HUES48 (cell line): Measurements from ENCODE around the gene SMAD6.
"Not testable (repeated sequence)": the region's sequence is repeated elsewhere in the genome, so short reads cannot be mapped to it uniquely, and the experiment has no call there.

Experiments used
- H3K27ac ChIP-seq: one replicate; pipeline ENCODE4 v1.7.0; 2013; ENCODE audit warnings: low read depth, low read length, inconsistent platforms
- H3K27me3 ChIP-seq: 2 replicates; pipeline ENCODE4 v1.6.1; 2013; ENCODE audit warnings: mild to moderate bottlenecking, low read length; ENCODE audit not compliant: control insufficient read depth, insufficient read depth
- H3K36me3 ChIP-seq: 2 replicates; pipeline ENCODE4 v1.6.1; 2013; ENCODE audit warnings: low read length; ENCODE audit not compliant: control insufficient read depth, insufficient read depth
- H3K4me1 ChIP-seq: 2 replicates; pipeline ENCODE4 v1.6.1; 2013; ENCODE audit warnings: mild to moderate bottlenecking, low read length; ENCODE audit not compliant: control insufficient read depth, insufficient read depth
- H3K4me3 ChIP-seq: 2 replicates; pipeline ENCODE4 v1.5.1; 2013; ENCODE audit warnings: mild to moderate bottlenecking, low read depth, low read length
- H3K9ac ChIP-seq: 2 replicates; pipeline ENCODE4 v1.6.1; 2013; ENCODE audit warnings: mild to moderate bottlenecking, low read depth, low read length, moderate library complexity
- H3K9me3 ChIP-seq: 2 replicates; pipeline ENCODE4 v1.6.1; 2013; ENCODE audit warnings: low read length; ENCODE audit not compliant: control insufficient read depth, insufficient read depth

SMAD6 gene

GRCh38 chr15:66677336-66677735 is 24.7 kb upstream of the SMAD6 start:
- Histone ChIP-seq H3K27me3 (no peaks in the 10 kb centered on the region), H3K9me3 (no peaks in the 10 kb centered on the region), H3K4me3 (no peak overlapping the region), H3K36me3 (no peaks in the 10 kb centered on the region), H3K9ac (no peak overlapping the region), H3K4me1 (peaks cover 14% of the 10 kb centered on the region), H3K27ac (no peak overlapping the region)

GRCh38 chr15:66679061-66679656 is 22.9 kb upstream of the SMAD6 start:
- Histone ChIP-seq H3K9me3 (no peaks in the 10 kb centered on the region), H3K27ac (peak overlapping the region; percentile 66), H3K9ac (no peak overlapping the region)

GRCh38 chr15:66679657-66680108 is 22.4 kb upstream of the SMAD6 start:
- Histone ChIP-seq H3K27me3 (no peaks in the 10 kb centered on the region), H3K27ac (peak overlapping the region; percentile 66), H3K9ac (no peak overlapping the region), H3K4me1 (peaks cover 11% of the 10 kb centered on the region), H3K36me3 (no peaks in the 10 kb centered on the region), H3K4me3 (no peak overlapping the region), H3K9me3 (no peaks in the 10 kb centered on the region)

More at GRCh38 chr15:66679061-66679656, 22.9 kb upstream of the SMAD6 start:
- Histone ChIP-seq H3K4me1 (peaks cover 11% of the 10 kb centered on the region), H3K27me3 (no peaks in the 10 kb centered on the region), H3K4me3 (no peak overlapping the region), H3K36me3 (no peaks in the 10 kb centered on the region)

GRCh38 chr15:66680502-66680901 is 21.5 kb upstream of the SMAD6 start:
- Histone ChIP-seq H3K9me3 (no peaks in the 10 kb centered on the region), H3K27ac (peak overlapping the region; percentile 59), H3K9ac (no peak overlapping the region), H3K36me3 (no peaks in the 10 kb centered on the region), H3K4me1 (peaks cover 11% of the 10 kb centered on the region), H3K27me3 (no peaks in the 10 kb centered on the region), H3K4me3 (no peak overlapping the region)

- no peaks in the 10 kb centered on the region for H3K36me3 ChIP-seq
- H3K9ac ChIP-seq = no peak overlapping the region
These were observed 20.6 kb upstream of the SMAD6 start for GRCh38 chr15:66681395-66681794.

GRCh38 chr15:66682246-66682645 is 19.8 kb upstream of the SMAD6 start:
- H3K9me3 ChIP-seq = no peaks in the 10 kb centered on the region
- H3K9ac ChIP-seq = no peak overlapping the region
- H3K27me3 ChIP-seq = no peaks in the 10 kb centered on the region
- H3K36me3 ChIP-seq = no peaks in the 10 kb centered on the region
- H3K27ac ChIP-seq = no peak overlapping the region
- peaks cover 11% of the 10 kb centered on the region for H3K4me1 ChIP-seq
- H3K4me3 ChIP-seq = no peak overlapping the region

More at GRCh38 chr15:66681395-66681794, 20.6 kb upstream of the SMAD6 start:
- H3K4me1 ChIP-seq = peaks cover 11% of the 10 kb centered on the region
- H3K9me3 ChIP-seq = no peaks in the 10 kb centered on the region
- no peaks in the 10 kb centered on the region for H3K27me3 ChIP-seq
- no peak overlapping the region for H3K4me3 ChIP-seq
- no peak overlapping the region for H3K27ac ChIP-seq

- Histone ChIP-seq H3K4me3 (no peak overlapping the region), H3K36me3 (no peaks in the 10 kb centered on the region), H3K9me3 (no peaks in the 10 kb centered on the region), H3K27ac (no peak overlapping the region), H3K4me1 (peaks cover 11% of the 10 kb centered on the region), H3K27me3 (no peaks in the 10 kb centered on the region), H3K9ac (no peak overlapping the region)
These were observed 19.2 kb upstream of the SMAD6 start for GRCh38 chr15:66682865-66683264.

GRCh38 chr15:66684136-66684681 is 17.8 kb upstream of the SMAD6 start:
- no peak overlapping the region for H3K9ac ChIP-seq
- H3K27me3 ChIP-seq = no peaks in the 10 kb centered on the region
- no peaks in the 10 kb centered on the region for H3K36me3 ChIP-seq
- no peaks in the 10 kb centered on the region for H3K9me3 ChIP-seq
- no peak overlapping the region for H3K27ac ChIP-seq
- no peak overlapping the region for H3K4me3 ChIP-seq
- peaks cover 9% of the 10 kb centered on the region for H3K4me1 ChIP-seq

GRCh38 chr15:66685638-66686150 is 16.3 kb upstream of the SMAD6 start:
- Histone ChIP-seq H3K9ac (no peak overlapping the region), H3K4me3 (no peak overlapping the region), H3K27ac (no peak overlapping the region), H3K27me3 (no peaks in the 10 kb centered on the region), H3K9me3 (no peaks in the 10 kb centered on the region), H3K4me1 (no peaks in the 10 kb centered on the region), H3K36me3 (no peaks in the 10 kb centered on the region)

- not testable (repeated sequence) for H3K36me3 ChIP-seq, H3K27ac ChIP-seq, H3K9ac ChIP-seq
These were observed 11.1 kb upstream of the SMAD6 start for GRCh38 chr15:66690912-66691311.

GRCh38 chr15:66691727-66692126 is 10.3 kb upstream of the SMAD6 start:
- Histone ChIP-seq H3K4me1 (no peaks in the 10 kb centered on the region), H3K4me3 (no peak overlapping the region), H3K27ac (no peak overlapping the region), H3K9ac (no peak overlapping the region), H3K27me3 (no peaks in the 10 kb centered on the region), H3K36me3 (no peaks in the 10 kb centered on the region), H3K9me3 (no peaks in the 10 kb centered on the region)

More at GRCh38 chr15:66690912-66691311, 11.1 kb upstream of the SMAD6 start:
- H3K4me3 ChIP-seq, H3K4me1 ChIP-seq, H3K9me3 ChIP-seq, H3K27me3 ChIP-seq: not testable (repeated sequence)
